NCI-H1694 treated with DMSO at 0.1 percent for 48 hours (cell line): Measurements from ENCODE around the gene SLX1A.
"Not testable (repeated sequence)": the region's sequence is repeated elsewhere in the genome, so short reads cannot be mapped to it uniquely, and the experiment has no call there.

Experiments
- DNase-seq: peaks from one replicate; lab custom pipeline; 2025; lab: John Stamatoyannopoulos, UW

The SLX1A gene

DNA sequence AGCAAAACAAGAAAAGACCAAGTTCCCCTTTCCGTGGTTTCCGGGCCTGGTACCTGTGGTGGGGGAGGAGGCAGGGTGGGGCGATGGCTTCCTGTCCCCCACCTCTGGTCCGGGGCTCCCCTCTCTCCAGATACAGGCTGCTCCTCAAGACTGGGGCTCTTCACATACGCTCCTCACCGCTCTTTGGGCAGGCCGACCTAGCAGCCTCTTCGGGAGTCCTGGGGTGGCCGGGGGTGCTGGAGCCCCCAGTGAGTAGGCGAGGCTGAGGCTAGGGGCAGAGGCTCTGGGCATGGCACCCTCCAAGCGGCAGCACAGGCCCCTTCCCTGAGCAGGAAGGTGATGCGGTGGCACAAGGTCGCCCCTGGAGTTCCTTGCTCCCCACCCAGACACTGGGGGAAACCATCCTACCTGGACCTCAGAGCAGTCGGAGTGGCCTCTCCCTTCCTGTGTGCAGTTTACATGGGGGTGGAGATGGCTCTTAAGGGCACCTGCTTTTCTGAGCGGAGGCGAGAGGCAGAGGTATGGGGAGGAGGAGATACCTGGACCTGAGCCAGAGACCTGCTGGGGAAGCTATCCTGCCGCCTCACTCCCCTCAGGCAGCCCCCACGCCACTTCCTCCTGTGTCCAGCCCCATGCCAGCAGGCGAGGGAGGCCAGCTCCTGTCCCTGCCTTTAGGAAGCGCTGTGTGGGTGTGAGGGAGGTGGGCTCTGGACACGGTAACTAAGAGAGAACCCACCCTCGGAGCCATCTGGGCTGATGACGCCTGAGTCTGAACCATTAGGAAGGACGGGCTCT, 9.4 kb upstream of the SLX1A start:
- DNase-seq, result no peak

DNA sequence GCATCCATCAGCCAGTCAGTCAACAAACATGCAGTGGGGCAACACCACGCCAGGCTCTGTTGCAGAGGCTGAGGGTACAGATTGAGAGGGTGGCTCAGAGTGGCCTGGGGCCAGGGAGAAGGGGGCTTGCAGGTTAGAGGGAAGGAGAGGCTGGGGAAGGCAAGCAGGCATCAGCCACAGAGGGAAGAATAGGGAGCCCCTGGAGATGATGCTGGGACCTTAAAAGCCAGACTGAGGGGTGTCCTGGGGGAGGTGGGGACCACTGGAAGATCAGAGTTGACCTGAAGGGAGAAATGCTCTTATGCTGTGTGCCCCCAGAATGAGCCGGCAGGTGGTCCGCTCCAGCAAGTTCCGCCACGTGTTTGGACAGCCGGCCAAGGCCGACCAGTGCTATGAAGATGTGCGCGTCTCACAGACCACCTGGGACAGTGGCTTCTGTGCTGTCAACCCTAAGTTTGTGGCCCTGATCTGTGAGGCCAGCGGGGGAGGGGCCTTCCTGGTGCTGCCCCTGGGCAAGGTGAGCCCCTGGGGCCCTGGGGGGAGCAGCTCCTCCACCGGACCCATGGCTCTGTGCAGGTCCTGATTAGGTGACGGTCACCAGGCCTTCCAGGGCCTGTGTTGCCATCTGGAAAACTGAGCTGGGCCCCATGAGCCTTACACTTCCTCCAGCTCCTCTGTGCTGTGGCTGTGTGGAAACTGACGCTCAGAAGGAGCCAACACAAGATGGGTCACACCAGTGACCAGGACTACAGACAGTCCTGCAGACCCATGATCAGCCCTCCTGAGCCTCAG, 8.6 kb upstream of the SLX1A start:
- DNase-seq, result no peak

- no peak for DNase-seq
Measured at GRCh38 chr16:30185683-30186421, 7.8 kb upstream of the SLX1A start.

DNA sequence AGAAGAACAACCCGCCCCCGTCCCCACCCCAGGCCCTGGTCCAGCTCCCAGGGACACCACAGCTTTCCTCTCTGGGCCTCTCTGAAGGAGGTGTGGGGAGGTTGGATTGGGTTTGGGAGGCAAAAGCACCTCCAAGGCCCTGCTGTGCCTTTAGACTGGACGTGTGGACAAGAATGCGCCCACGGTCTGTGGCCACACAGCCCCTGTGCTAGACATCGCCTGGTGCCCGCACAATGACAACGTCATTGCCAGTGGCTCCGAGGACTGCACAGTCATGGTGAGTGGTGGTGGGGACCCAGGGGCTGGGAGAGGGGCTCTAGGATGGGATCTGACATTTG, 7.3 kb upstream of the SLX1A start:
- no peak for DNase-seq

GRCh38 chr16:30186782-30187555, 6.7 kb upstream of the SLX1A start:
- no peak for DNase-seq

DNA sequence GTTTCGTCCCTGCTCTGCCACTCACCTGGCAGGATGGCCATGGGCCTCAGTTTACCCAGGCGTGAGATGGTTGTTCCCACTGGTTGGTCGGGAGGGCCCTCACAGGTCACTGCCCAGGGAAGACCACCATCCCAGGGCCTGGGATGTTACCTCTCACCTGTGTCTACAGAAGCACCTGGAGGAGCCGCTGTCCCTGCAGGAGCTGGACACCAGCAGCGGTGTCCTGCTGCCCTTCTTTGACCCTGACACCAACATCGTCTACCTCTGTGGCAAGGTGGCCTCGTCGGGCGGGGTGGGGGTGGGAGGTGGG, 6.2 kb upstream of the SLX1A start:
- no peak for DNase-seq

GRCh38 chr16:30187971-30188561, 5.6 kb upstream of the SLX1A start:
- DNase-seq, result no peak

GRCh38 chr16:30191158-30191557, 2.5 kb upstream of the SLX1A start:
- not testable (repeated sequence) for DNase-seq

- DNase-seq, result not testable (repeated sequence)
Measured at GRCh38 chr16:30193098-30193497, 577 bp upstream of the SLX1A start.

DNA sequence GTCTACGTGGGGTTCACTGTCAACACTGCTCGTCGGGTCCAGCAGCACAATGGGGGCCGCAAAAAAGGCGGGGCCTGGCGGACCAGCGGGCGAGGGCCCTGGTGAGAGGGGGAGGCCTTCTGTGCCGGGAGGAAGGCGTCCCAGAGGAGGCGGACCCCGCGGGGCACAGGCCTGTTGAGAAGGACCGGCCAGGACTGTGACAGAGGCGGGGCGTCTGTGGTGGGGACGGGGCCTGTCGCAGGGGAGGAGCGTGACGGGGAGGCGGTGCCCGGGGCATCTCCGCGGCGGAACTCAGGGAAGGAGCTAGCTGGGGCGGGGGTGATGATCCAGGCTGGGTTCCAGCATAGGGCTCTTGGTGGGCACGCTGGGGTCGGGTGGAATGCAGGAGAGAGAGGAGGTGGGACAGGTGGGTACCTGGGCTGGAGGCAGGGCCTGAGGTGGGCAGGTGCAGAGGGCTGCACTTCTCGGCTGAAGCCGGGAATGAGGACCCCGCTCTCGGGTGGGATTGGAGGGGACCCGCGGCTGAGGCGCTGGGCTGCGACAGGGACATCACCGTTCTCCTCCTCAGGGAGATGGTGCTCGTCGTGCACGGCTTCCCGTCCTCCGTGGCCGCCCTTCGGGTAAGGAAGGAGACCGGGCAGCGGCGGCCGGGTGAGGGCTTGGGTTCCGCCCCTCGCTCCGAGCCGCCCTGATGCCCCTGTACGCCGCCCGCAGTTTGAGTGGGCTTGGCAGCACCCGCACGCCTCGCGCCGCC, 674 bp downstream of the SLX1A start:
- DNase-seq, result not testable (repeated sequence)

DNA sequence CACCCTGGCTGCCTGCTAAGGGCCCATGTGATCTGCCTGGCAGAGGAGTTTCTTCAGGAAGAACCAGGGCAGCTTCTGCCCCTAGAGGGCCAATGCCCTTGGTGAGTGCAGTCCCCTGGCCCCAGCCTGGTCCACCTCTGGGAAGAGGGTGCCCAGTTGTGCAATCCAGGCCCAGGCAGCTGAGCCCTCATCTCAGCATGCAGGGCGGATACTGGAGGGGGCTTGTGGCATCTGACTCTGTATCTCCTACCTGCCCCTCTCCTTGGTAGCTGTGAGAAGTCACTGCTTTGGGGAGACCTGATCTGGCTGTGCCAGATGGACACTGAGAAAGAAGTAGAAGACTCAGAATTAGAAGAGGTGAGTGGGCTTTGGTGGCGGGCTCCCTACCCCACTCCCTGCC, 3.3 kb downstream of the SLX1A start:
- DNase-seq, result not testable (repeated sequence)

DNA sequence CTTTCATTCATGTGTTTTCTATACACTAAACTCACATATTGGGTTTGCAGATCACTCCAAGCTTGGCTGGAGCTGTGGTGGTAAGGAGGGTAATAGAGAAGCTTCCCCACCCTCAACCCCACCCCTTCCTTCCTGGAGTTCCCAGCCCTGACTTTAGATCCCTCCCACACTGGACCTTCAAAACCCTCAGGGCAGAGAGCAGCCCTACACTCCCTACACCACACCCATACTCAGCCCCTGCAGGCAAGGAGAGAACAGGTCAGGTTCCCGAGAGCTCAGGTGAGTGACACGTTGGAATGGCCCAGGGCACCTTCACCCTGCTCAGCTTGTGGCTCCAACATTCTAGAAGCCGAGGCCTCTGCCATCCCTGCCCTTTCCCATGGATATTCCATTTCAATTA, 5.4 kb downstream of the SLX1A start, which contains the start of gene SULT1A3:
Gene SULT1A3, plus strand, starts transcription at position 207 of the 400 bp plus-strand sequence. CDS start 1,474 bp downstream, outside the sequence.
- DNase-seq, result not testable (repeated sequence)

DNA sequence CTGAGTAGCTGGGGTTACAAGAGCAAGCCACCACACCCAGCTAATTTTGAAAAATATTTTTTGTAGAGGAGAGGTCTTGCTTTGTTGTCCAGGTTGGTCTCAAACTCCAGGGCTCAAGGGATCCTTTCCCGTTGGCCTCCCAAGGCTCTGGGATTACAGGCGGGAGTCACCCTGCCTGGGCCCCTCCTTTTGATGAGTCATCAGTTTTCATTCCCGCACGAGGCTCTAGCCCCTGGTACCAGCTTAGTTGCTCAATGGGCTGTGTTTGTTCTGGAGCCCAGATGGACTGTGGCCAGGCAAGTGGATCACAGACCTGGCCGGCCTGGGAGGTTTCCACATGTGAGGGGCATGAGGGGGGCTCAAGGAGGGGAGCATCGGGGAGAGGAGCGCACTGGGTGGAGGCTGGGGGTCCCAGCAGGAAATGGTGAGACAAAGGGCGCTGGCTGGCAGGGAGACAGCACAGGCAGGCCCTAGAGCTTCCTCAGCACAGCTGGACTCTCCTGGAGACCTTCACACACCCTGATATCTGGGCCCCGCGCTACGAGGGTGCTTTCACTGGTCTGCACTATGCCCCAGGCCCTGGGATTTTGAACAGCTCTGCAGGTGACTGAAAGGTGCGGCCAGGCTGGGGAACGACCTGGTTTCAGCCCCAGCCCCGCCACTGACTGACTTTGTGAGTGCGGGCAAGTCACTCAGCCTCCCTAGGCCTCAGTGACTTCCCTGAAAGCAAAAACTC, 6.1 kb downstream of the SLX1A start:
- not testable (repeated sequence) for DNase-seq

DNA sequence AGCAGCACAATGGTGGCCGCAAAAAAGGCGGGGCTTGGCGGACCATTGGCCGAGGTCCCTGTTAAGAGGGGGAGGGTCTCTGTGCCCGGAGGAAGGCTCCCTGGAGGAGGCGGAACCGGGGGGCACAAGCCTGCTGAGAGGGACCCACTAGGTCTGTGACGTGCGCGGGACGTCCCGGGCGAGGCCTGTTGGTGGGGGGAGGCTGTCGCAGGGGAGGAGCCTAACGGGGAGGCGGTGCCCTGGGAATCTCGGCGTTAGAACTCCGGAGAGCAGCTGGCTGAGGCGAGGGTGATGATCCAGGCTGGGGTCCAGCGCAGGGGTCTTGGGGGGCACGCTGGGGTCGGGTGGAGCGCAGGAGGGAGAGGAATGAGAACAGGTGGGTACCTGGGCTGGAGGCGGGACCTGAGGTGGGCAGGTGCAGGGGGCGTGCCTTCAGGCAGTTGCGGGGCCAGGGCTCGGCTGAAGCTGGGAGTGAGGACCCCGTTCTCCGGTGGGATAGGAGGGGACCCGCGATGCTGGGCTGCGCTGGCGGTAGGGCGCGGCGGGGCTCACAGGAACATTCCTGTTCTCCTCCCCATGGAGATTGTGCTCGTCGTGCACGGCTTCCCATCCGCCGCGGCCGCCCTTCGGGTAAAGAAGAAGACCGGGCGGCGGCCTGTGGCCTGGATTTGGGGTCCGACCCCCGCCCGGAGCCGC, 12.0 kb downstream of the SLX1A start:
- not testable (repeated sequence) for DNase-seq

DNA sequence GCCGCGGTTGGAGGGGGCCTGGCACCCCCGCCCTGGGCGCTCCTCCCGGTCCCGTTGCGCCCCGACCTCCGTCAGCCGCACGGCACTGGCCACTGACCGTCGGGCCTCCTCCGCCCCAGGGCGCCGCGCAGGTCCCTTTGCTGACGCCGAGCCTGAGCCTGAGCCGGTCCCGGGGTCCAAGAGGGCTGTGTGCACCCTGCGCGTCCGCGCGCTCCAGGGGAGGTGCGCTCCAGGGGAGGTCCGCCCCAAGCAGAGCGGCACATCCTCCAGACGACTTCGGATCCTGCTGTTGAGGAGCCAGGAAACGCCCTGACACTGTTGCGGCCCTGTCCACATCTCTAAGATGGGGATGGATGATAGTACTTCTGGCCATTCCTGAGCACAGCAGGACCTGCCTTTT, 12.6 kb downstream of the SLX1A start:
- not testable (repeated sequence) for DNase-seq

GRCh38 chr16:30207063-30207704, 13.5 kb downstream of the SLX1A start:
- DNase-seq, result not testable (repeated sequence)

- not testable (repeated sequence) for DNase-seq
Measured at GRCh38 chr16:30209032-30209431, 15.4 kb downstream of the SLX1A start.

- DNase-seq, result not testable (repeated sequence)
Measured at GRCh38 chr16:30211414-30211813, 17.7 kb downstream of the SLX1A start.

- not testable (repeated sequence) for DNase-seq
Measured at GRCh38 chr16:30217082-30217481, 23.4 kb downstream of the SLX1A start.
